ENCODE data around the gene TLCD3A.
A peak's percentile ranks its signal among the peaks of the same experiment; 100 is the strongest.
"Not testable (repeated sequence)": the region's sequence is repeated elsewhere in the genome, so short reads cannot be mapped to it uniquely, and the experiment has no call there.

TLCD3A gene

DNA sequence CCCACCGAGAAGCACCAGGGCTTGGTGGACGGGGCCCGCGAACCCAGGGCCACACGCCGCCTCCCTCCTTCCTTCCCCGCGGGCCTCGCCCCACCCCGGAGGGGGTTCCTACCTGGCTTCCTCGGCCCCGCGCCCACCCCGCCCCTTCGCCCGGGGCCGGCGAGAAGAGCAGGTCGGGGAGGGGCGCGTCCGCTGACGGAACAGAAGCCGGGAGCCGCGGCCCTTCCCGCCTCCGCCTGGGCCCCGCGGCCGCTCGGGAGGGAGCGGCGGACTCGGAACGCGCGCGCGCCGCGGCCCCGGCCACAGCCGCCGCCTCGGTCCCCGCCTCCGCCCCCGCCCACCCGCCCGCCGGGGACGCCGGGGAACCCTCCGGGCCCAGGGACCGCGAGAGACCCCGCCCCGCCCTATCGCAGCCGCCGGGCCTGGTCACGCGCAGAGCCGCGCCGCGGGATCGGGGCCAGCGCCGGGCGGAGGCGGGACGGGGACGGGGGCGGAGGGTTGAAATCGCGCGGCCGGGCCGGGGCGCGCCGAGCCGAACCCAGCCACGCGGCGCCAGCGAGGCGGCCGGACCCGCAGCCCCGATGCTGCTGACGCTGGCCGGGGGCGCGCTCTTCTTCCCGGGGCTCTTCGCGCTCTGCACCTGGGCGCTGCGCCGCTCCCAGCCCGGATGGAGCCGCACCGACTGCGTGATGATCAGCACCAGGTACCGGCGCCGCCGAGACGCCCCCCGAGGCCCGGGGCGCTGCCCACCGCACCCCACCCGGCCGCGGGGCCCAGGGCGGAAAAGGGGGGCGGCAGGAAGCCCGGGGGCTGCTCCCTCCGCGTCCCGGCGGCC lies at the start of gene TLCD3A:
Gene TLCD3A (plus strand): TSS at position 530 of the 835 bp plus-strand sequence. CDS start 52 bp downstream, at position 582.
- DNase-seq, result no peak

DNA sequence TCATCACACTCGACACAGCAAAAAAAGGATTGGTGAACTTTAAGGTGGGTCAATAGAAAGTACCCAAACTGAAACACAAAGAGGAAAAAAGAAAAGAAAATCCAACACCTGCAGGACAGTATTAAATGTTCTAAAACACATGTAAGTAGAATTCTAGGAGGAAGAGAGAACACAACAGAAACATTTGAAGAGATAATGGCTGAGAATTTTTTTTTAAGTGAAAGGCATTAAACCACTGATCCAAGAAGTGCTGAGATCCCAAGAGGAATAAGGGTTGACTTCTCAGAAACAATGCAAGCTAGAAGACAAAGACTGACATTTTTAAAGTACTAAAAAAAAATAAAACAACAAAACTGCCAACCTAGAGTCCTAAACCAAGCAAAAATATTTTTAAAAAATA lies 49.4 kb upstream of the TLCD3A start:
- no peak for DNase-seq

DNA sequence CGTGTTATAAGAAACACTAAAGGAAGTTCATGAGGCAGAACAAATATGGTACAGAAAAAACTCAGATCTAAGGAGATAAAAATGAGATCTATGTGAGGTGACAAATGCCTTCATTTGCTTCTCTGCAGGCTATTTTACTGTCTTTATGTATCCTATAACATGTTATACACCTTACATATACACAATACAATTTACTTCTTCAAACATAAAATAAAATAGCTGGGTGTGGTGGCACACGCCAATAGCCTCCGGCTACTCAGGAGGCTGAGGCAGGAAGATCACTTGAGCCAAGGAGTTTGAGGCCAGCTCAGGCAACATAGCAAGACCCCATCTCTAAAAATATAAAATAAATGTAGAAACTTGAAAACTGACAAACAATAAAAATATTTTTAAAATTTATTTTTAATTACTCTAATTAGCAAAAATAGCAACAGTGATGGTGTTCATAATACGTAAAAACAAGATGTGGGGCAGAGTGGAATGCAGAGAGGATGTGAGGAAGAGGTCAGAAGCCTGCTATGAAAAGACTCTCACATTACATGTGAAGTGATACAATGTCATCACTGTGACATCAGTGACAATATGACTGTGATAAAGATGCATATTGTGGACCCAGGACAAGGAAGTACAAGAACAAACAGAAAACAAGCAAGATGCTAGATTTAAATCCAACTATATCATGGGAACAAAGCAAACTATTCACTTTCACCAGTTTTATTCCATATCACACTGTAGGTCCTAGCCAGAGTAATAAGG lies 48.7 kb upstream of the TLCD3A start:
- DNase-seq, result no peak

DNA sequence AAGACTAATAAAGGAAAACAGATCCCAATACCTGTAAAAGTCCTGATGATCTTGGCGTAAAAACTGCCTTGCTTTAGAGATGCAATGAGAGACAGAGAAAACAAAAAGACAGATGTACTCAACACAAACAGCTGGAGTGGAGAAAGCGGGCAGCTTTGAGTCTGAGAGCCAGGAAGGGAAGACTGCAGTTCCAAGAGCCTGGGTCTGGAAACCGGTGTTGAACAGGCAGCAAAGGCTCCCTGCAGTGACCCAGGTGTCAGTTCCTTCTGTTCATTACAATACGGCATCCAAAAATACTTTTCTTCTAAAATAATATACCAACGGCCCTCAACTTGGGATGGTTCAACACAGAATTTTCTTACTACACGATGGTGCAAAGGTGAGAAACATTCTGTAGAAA lies 47.4 kb upstream of the TLCD3A start:
- DNase-seq, result no peak

DNA sequence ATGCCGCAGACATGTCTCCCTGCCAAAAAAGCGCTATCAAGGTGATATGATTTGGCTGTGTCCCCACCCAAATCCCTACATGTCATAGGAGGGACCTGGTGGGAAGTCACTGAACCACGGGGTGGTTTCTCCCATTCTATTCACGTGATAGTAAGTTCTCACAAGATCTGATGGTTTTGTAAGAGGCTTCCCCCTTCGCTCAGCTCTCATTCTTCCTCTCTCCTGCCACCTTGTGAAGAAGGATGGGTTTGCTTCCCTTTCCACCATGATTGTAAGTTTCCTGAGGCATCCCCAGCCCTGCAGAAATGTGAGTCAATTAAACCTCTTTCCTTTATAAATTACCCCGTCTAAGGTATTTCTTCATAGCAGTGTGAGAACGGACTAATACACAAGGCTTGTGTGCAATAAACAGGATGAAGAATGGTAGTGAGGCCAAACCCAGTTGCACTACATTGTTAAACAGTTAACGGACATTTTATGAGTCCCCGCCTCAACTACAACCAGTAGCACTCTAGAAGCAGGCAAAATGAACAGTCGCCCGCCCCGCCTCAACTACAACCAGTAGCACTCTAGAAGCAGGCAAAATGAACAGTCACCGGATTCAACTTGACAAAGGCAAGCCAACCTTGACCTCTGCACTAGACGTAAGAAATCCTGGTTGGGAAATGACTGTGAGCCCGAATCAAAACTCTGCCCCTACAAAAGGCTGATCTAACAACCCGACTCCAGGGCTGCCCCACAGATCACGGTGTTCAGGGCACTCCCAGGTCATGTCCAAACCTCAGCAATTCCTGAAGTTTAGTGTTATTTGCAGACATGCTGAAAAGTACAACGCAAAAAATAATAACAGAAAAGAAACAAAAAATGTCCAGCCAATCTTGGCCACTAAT lies 44.1 kb upstream of the TLCD3A start:
- no peak for DNase-seq

DNA sequence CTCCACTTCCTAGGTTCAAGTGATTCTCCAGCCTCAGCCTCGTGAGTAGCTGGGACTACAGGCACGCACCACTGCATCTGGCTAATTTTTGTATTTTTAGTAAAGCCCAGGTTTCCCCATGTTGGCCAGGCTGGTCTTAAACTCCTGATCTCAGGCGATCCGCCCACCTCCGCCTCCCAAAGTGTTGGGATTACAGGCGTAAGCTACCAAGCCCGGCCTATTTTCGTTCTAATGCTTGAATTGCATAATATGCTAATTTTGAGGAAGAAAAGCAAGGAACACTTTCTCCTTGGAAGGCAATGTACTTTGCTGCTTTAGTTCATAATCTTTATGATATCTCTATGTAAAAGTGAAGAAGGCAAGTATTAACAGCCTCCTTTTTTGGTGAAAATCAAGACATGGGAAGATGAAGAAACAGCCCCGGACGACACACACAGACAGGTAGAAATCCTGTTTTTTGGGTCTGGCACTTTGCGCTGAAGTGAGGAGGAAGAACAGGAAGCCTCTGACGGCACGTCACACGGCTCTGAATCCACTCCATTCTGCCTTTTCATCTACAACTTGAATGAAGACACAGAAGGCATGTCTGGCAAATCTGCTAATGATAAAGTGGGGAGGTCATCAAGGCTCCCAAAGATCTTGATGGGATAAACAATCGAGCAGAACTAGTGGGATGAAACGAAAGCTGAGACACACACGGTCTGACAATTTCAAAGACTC lies 42.7 kb upstream of the TLCD3A start:
- DNase-seq, result no peak

DNA sequence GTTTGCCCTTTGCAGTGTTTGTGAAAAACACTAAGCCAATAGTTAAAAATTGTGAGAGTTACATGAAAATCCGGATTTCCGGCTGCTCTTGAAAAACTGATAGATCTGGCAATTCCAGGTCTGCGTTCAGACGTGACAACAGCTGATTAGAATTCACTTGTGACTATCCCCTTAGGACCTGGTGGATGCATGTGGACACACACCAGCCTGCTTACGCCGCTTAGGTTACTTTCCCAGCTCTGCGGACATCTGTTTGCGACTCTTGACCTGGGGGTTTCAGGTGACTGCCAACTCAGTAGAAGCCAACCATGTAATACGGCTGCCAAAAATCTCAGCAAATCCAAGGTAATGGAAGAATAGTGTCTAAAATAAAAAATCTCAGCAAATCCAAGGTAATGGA lies 42.0 kb upstream of the TLCD3A start:
- DNase-seq, result no peak

DNA sequence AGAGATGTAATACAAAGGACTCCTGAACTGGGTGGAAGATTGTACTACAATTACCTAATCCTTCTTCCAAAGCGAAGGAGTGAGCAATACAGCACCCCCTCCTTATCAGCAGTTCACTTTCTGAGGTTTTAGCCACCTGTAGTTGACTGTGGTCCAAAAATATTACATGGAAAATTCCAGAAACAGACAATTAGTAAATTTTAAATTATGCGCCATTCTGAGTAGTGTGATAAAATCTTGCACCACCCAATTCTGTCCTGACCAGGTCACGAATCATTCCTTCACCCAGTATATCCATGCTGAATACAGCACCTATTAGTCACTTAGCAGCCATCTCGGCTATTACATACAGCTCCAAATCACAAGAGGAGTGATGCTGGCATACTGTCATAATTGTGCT lies 41.0 kb upstream of the TLCD3A start:
- no peak for DNase-seq

DNA sequence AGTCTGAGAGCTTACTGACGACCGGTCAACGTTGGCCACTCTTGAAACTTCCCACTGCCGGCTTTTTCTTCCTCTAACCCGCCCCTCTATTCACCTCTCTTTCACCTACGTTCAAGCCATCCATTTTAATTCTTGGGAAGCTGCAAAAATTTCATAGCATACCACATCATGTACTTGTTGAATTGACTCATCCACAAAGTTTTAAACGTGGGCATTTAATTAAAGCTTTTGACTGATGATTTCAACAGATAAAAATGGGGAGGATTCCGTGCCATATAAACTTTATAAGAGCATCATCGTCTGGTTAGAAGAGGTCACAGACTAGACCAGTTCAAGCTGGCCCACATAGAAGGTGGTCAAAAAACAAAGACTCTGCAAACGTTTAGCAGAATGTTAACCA lies 40.3 kb upstream of the TLCD3A start:
- no peak for DNase-seq

DNA sequence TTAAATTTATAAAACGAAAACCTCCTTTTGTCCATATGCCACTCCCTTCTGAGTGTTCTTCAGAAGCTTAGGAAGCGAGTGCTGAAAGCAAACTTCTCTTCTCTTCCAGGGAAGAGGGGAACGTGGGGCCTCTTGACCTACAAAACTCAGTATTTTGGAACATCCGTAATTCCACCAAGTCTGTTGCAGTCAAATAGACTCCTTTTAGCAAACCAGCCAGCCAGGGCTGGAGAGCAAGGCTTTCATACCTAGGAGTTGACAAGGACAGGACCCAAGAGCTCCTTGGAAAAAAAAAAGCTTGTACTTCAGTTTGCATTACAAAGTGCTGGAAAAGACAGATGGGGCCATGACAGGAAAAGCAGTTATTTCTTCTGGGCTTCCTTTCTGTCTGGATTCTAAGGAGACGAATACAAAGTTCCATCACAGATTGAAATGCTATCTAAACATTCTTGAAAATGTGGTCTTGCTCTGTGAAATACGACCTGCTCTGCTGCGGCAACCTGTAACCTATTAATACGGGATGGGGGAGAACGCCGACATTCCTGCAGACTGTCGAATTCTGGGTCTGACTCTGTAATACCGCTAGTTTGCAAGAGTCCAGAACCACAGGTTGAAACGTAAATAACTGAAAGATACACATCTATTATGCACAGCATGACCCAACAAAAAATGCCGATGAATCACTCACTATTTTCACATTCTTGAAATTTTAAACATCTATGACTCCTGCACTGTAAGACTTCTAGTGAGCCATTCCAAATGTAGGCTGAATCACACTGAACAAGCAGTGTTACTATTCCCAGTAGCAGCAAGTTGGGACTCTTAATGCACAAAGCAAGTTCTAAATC lies 38.4 kb upstream of the TLCD3A start:
- DNase-seq, result no peak

DNA sequence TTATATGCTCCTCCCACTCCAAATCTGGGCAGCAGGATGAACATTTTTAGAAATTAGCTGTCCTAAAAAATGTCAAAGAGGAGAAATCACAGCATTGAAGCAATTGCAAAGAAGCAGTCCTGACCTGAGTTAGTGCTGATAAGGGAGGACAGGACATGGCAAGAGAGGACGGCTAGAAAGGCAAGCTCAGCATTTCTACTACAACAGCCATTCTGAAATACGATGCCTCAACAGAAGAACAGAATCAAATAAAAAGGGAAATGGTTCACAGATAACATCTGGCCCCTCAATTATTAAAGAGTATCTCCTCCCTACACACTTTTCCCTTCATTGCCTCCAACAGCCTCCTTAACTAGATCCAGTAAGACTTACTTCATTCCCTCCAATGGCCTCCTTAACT lies 36.0 kb upstream of the TLCD3A start:
- DNase-seq, result no peak

DNA sequence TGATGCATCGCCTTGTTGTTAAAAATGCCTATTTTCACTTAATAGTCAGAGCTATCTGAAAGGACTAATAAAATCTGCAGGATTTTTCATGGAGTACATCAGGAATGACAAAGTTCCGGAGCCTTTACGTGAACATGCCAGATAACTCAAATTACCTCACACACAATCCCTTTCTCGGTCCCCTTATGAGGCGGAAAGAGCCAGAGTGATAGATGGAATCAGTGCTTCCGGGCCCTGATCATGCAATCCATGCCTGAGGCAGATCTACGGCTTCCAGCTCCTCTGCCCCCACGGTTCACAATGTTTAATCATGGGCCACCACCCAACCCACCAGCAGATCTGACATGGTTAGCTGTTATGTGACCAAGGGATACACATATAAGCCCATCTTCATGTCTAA lies 34.7 kb upstream of the TLCD3A start:
- DNase-seq, result no peak

DNA sequence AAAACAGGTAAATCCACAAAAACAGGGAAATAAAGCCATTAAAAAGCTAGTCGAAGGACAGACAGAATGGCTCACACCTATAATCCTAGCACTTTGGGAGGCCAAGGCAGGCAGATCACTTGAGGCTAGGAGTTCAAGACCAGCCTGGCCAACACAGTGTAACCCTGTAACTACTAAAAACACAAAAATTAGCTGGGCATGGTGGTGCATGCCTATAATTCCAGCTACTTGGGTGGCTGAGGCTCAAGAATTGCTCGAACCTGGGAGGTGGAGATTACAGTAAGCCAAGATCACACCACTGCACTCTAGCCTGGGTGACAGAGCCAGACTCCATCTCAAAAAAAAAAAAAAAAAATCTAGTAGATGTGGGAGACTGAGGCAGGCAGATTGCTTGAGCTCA lies 34.3 kb upstream of the TLCD3A start:
- DNase-seq, result not testable (repeated sequence)

DNA sequence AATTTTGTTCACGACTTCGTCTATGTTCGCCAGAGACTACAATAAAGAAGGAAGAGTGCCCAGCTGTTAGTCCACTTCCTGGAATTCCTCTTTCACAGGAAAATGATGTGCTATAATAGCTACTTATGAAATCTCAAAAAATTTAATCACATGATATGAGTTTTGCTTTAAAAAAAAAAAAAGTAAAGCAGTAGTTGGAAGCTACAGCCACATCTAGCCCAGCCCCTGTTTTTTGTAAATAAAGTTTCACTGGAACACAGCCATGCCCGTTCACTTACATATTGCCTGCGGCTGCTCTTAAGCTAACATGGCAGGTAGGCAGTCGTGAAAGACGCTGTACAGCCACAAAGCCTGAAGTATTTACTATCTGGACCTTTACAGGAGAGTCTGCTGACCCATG lies 33.1 kb upstream of the TLCD3A start:
- no peak for DNase-seq

DNA sequence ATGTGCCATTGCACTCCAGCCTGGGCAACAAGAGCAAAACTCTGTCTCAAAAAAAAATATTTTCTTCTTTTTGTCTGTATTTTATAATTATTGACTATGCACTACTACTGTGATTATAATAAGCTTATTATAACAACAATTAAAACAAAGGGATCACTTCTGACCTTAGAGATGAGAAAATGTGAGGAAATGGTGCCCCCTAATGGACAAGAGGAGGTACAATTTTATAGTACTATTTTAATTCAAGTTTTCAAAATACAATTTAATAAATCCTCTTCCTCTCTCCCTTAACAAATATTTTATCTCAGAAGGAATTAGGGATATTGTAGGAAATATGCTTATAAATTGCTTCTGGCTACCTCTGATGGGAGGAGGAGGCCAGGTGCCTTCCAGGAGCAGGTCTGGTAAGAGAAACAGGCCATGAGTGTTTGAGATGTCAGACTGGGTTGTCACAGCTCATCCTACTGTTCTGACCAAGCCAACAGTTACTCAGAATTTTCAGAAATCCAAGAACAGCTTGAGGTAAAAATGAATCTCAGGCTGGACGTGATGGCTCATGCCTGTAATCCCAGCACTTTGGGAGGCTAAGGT lies 31.8 kb upstream of the TLCD3A start:
- peak; percentile 22 for DNase-seq

DNA sequence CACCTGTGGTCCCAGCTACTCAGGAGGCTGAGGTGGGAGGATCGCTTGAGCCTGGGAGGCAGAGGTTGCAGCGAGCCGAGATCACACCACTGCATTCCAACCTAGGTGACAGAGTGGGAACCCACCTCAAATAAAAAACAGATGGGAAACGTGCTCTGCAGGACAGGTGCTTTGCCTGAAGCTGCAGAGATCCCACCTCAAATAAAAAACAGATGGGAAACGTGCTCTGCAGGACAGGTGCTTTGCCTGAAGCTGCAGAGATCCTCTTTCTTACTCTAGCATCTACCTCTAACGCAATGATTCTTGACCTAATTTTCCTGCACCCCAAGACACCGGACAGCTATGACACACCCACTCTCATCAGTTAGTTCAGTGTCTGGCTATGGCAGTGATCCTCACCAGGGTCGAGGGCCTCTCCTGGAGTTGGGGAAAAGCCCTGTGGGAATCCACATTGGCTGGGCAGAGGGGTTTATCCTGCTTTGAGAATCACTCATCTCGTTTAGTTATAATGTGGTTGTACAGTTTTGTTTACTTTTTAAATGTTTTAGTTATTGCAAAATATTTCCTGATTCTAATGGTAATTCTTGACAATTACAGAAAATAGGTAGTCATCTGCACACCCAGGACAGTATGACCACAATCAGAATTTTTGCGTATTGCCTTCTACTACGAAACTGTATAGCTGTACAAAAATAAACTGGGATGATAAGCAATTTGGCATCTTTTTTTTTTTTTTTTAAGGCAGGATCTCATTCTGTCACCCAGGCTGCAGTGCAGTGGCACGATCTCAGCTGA lies 29.1 kb upstream of the TLCD3A start:
- no peak for DNase-seq

DNA sequence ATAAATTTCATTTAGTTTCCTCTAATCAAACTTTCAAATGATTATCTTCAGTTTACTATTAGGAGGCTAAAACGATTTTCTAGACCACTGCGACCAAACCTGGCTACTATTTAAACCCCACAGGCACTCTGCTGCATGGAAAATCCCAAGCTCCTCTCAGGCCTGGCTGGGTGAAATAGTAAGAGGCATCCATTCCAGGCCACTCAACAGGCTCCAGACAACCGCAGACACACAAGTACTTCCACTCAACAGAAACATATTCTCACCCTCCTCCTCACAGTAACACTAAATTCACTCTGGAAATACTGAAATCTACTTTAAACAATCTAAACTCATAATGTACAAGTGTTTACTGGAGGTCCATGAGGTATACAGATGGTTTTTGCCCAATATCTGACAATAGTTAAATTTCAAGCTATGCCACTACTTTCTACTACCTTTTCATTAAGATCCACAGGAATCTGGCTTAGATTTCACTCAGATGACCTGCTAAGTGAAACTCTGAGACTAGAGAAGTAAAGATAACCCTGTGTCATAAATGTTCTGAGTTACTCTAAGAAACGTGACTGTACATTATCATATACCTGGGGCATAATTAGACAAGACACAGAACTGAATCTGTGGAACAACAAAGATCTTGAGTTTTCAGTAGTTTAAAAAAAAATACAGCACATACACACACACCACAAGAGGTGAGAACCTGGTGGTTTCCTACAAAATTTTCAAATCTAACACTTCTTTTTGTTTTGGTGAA lies 28.1 kb upstream of the TLCD3A start:
- DNase-seq, result peak; percentile 53

DNA sequence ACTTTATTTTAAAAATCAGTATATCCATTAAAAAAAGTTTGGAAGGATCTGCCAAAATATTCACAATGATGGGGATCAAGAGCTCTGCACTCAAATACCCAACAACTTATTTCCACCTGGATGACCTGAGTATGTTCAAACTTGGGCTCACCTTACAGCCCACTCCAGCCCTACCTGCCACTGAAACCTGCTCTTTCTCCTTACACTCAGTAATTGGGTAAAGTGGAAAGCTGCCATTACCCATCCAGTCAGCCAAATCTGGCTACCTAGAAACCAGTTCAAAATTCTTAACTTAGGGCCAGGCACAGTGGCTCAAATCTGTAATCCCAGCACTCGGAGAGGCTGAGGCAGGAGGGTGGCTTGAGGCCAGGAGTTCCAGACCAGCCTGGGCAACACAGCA lies 27.4 kb upstream of the TLCD3A start:
- peak; percentile 11 for DNase-seq

DNA sequence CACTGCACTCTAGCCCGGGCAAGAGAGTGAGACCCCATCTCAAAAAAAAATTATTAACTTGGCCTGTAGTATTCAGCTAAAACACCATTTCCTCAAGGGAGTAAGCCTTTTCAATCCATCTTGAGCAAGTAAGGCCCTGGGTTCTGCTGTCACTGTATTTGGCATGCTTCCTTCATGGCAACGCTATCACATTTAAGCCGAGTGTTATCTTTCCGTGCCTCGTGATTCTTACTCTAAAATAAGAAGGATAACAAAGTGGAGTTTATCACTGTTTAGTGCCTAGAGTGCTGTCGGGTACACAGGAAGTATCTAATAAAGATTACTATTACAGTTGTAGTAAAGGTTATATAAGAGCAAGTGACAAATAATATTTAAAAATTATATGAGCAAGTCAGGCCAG lies 26.5 kb upstream of the TLCD3A start:
- DNase-seq, result no peak

DNA sequence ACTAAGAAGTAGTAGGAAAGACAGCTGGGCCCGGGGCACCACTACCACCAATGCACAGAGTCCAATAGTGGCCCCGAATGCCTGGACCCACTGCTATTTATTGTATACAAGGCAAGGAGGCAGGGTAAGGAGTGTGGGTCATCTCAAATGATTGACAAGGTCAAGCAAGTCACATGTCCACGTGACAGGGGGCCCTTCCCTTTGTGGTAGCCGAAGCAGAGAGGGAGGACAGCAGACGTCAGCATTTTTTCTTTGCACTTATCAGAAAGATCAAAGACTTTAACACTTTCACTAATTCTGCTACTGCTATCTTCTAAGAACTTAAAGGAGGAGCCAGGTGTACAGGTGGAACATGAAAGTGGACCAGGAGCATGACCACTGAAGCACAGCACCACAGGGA lies 24.3 kb upstream of the TLCD3A start:
- no peak for DNase-seq
